Stimulated activated CD8-positive, alpha-beta memory T cell treated with anti-CD3 and anti-CD28 coated beads, Interleukin-7, amount 100 ng/mL, for 48 hours (primary cell): ENCODE results near the gene GNAS-AS1.

Experiments used
- DNase-seq, 2 donors: peaks; one replicate each; pipeline ENCODE4 v3.0.0-alpha.2; 2020; ENCODE audit warnings: low read depth in 1 of 2; ENCODE audit errors: extremely low read depth in 1 of 2

Gene GNAS-AS1

DNA sequence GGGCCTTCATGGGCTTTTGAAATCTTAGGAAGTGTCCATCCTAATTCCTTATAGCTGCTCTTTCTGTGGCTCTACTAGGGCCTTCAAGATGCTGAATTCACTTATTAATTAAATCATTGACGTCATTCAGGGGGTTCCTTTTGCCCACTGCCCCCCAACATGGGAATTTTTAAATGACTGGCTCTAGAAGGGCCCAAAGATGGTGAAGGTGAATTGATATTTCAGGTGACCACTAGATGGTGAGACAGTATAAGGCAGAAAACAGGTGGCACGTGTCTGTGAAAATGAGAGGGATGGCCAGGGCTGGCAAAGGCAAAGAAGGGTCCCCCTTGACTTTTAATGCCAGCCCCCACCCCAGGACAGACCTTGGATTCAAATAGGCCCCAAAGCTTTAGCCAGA is 13.6 kb upstream of the GNAS-AS1 start:
- no peak for DNase-seq

DNA sequence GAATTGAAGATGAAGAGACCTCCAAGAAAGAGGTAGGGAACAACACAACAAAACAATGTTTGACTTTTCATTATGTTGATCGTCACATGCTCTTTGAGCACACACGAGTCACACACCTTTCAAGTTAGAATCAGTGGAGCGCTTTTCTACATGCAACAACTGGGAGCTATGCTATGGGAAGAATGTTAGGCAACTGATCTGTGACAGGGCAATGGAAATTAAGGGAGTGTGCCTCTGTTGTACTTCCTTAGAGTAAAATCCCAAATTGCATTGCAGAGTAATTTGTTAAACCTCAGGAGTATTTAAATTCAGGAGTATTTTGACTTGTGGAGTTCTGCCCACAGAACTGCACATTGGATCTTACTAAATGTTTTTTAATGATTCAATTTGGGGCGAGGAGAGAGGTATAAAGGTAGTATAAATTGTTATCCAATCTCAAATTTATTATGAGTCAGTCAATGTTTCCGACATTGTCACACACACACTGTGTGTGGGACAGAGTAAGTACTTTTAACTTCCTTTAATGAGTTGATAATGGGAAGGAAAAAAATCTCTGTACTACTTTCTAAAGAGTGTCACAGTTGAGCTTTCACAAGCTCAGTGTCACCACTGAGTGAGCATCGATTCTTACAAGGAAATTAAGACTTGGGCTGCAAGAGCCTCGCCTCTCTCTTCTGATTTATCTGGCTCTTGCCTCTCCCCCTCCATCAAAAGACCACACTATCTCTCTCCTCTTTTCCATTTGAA is 12.5 kb upstream of the GNAS-AS1 start:
- no peak for DNase-seq

DNA sequence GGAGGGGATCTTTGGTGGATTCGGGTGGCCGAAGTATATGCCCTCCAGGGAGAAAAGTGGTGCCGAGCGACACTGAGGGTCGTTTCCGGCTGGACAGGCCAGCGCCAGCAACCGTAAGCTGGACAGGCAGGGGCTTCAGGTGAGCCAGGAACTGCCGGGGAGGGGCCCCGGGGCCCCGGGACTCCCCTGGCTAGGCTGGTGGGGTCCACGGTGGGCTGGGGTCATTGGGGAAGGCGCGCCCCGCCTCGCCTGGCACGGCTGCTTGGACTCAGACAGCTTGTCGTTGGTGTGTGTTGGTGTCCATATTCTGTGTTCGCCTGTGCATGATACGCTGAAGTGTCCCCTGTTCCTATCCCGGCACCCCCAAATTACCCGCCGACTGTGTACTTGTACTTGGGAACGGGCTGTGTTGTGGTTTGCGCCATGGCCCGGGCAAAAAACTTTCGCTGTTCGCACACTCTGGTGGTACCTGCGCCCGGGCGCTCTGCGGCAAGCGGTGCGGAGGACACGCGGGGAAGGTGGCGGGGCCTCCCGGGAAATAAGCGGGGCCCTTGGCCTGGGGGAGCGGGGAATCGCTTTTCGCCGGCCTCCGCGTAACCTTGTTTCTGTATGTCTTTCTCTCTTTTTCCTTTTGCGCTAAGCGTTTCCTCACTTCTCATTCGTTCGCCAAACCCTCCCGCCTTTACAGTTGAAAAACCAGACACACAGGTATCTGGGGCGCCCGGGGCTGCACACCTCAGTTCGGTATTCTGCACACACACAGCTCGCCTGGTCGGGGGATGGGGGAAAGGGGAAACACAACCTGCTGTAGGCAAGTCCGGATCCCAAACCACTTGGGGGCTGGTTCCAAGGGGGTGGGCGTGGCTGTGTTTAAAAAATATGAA is 5.0 kb upstream of the GNAS-AS1 start:
- no peak for DNase-seq

DNA sequence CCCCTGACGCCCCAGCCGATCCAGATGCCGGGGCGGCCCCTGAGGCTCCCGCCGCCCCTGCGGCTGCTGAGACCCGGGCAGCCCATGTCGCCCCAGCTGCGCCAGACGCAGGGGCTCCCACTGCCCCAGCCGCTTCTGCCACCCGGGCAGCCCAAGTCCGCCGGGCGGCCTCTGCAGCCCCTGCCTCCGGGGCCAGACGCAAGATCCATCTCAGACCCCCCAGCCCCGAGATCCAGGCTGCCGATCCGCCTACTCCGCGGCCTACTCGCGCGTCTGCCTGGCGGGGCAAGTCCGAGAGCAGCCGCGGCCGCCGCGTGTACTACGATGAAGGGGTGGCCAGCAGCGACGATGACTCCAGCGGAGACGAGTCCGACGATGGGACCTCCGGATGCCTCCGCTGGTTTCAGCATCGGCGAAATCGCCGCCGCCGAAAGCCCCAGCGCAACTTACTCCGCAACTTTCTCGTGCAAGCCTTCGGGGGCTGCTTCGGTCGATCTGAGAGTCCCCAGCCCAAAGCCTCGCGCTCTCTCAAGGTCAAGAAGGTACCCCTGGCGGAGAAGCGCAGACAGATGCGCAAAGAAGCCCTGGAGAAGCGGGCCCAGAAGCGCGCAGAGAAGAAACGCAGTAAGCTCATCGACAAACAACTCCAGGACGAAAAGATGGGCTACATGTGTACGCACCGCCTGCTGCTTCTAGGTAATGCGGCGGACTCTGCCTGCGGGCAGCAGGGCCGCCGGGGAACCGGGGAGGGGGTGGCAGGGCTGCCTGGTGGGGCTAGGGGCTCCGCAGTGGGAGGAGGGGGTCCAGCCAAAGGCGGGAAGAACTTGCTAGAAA is 4.2 kb upstream of the GNAS-AS1 start:
- no peak for DNase-seq

DNA sequence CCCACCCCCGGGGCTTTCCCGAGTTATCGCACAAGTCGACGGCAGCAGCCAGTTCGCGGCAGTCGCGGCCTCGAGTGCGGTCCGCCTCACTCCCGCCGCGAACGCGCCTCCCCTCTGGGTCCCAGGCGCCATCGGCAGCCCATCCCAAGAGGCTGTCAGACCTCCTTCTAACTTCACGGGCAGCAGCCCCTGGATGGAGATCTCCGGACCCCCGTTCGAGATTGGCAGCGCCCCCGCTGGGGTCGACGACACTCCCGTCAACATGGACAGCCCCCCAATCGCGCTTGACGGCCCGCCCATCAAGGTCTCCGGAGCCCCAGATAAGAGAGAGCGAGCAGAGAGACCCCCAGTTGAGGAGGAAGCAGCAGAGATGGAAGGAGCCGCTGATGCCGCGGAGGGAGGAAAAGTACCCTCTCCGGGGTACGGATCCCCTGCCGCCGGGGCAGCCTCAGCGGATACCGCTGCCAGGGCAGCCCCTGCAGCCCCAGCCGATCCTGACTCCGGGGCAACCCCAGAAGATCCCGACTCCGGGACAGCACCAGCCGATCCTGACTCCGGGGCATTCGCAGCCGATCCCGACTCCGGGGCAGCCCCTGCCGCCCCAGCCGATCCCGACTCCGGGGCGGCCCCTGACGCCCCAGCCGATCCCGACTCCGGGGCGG is 3.4 kb upstream of the GNAS-AS1 start:
- no peak for DNase-seq

DNA sequence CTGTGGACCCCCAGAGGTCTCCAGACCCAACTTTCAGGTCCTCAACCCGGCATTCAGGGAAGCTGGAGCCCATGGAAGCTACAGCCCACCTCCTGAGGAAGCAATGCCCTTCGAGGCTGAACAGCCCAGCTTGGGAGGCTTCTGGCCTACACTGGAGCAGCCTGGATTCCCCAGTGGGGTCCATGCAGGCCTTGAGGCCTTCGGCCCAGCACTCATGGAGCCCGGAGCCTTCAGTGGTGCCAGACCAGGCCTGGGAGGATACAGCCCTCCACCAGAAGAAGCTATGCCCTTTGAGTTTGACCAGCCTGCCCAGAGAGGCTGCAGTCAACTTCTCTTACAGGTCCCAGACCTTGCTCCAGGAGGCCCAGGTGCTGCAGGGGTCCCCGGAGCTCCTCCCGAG is 2.8 kb upstream of the GNAS-AS1 start:
- DNase-seq: no peak

DNA sequence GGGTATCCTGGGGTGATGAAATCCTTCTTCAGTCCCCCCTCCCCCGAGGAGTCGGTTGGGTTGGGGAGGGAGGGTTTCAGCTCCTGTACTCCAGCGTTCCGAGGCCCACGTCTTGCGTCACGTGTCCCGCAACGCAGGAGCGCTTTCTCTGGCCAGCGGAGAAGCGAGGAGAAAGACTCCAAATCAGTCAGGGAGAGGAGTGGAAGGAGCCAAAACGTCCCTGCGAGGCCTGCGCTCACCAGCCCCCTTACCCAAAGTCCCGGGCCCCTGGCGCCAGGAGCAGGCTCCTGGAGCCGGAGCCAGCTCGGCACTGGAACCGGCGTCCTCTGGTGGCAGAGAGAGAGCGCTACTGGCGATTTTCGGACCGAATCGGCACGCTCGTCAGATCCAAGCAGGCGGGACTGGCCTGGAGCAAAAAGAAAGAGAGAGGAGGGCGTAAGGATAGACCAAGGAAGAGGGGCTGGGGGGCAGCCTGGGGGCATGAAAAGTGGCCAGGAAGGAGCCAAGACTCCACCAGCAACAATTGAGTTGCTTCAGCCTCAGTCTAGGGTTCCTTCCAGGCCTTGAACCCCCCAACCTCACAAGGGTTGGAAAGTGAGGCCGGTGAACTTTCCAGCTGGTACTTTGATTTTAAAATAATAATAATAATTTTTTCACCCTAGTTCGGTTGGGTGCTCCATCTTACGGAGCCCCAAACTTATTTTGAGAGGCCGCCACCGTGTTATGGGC is 2.0 kb upstream of the GNAS-AS1 start, which contains the start of gene GNAS:
Gene GNAS (plus strand): TSS at position 174 of the 729 bp plus-strand sequence.
- no peak for DNase-seq

DNA sequence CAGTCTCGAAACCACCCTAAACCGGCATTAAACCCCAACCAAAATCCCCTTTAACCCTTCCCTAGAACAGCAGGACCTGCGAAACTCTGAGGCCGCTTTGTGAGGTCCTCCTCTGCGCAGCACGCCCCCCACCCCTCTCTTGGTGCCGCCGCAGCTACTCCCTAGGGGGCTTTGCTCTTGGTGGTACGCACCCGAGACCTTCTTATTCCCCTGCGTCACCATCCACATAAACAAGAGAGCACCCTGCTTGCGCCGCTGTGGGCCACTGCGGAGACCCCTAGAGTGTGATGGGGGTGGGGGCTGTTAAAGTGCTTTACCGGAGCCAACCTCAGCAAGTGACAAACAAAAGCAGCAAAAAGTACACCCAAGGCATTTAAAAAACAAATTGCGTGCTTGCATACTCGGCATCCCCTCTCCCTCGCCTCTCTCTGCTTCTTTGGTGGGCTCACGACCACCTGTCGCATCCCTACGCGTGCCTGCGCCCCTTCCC is 1.3 kb upstream of the GNAS-AS1 start:
- DNase-seq: no peak

DNA sequence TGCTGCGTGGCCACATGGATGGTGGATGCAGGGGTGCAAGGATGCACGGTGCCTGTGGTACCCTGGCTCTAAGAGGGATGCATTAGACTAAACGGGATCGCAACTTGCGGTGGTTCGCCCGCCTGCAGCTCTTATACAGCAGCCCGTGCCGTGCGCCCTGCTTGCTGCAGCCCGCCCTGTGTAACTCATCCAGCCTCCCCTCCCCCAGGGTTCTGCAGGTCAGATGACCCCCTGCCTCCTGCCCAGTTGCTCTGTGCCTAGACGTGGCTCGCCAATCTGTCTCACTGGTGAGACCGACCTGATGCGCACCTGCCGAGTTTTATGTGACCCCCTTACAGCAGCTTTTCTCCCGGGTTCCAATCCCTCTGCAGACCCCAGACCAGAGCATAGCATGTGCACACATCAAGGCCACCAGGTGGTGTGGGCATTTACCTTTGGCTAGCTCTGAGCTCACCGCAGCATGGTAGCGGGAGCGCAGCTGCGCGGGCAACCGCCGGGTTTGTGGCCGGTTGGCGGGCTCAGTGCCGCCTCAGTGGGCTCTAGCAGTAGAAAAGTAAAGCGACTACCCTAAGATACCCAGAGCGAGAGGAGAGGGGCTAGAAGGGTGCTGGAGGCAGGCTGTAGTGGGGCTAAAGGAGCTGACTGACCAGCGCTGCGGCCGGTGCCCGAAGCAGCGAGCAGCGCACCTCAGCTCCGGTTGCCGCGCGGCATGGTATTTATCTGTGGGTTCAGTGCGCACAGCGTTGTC is 693 bp upstream of the GNAS-AS1 start:
- no peak for DNase-seq

DNA sequence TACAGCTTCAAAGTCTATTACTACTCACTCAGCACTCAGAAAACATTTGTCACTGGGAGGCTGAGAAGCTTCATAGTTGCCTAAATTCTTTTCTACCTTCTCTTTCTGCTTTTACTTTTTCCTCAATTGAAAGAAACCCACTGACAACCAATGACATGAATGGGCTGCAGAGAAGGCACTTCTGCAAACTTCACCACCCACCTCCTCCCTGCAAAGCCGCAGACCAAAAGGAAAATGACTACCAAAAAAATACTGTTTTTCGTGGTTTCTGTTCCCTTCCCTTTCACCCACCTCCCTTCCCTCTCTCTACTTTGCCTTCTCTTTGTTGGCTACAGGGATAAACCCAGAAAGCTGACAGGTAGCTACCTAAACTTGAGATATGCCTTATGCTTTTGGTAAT is 3.2 kb downstream of the GNAS-AS1 start:
- no peak for DNase-seq

DNA sequence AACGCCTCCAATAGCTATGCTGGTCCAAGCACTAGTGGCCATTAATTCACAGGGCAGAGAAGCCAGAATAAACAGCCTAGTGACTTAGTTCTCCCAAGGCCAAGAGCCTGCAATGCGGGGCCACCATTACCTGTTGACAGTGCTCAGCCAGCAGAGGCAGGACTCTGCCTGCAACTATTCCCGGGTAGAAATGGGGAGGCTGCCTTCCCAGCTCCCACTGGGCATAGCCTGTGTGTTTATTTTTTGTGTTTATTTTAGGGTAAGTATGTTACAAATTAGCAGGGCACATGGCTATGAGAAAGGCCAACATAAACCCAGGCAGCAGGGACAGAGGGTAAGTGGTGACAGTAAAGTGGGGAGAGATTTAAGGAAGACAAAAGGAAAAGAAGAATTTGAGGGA is 5.0 kb downstream of the GNAS-AS1 start:
- no peak for DNase-seq

DNA sequence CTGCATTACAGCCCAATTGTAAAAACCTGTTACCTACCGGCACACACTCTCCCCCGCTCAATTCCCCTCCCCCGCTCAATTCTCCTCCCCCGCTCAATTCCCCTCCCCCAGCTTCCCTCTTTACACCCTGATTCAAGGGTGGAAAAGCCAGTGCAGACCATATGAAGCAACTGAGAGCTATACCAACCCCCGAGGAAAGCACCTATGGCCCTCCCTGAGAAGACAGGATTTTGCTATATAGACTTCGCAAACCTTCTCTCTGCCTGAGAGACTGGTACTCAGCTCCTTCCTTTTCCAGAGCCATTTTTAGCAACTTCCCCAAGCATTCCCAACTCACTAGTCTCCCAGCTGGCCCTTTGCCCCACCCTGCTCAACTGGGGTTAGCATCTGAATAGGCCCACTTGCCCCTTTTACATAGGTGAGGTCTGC is 7.6 kb downstream of the GNAS-AS1 start:
- DNase-seq: no peak

DNA sequence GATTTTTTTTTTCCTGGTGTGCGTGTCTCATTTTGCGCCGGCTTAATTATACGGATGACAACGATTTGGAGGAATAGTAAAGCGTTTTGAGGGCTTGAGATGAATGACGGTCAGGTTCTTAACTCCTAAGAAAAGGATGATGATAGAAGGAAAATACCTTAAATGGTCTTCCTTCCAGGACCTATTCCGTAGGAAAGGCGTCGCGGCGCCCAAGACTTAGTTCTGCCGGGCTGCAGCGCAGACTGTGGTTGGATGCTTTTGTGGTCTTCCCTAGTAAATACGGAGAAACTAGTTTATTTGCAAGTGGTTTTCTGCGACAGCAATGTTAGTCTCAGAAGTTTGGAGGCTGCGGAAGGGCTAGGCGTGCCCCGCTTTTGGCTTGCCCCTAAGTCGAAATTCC is 8.4 kb downstream of the GNAS-AS1 start:
- DNase-seq: no peak

DNA sequence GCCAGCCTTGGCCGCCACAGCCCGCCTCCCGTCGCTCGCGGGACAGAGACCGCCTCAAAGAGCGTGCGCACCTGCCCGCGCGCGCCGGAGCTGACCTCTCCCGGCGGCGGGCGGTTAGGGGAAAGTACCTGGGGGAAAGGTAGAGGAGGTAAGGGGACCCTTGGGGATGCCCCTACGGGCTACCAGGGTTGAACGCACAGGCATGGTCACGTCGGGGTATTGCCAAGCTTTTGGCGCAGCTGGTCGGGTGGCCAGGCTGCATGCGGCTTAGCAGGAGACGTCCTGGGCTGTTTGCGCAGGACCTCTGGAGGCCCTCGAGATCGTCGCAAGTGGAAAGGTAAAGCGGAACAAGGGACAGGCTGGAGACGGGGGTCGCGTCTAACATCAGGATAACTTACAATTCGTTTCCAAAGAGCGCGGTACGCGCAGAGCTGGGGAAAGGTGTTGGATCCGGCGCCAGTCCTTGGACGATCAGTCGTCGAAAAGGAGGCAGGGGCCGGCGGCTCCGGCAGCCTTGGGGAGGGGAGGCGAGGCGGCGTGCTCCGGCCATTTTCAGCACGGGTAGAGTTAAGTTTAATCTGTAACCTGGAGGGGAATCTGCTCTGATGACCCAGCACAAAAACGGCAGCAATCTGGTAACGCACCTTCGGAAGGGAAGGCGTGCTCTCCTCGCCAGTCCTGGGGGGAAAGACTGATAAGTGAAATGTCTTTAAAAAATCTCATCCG is 9.0 kb downstream of the GNAS-AS1 start:
- DNase-seq: no peak

DNA sequence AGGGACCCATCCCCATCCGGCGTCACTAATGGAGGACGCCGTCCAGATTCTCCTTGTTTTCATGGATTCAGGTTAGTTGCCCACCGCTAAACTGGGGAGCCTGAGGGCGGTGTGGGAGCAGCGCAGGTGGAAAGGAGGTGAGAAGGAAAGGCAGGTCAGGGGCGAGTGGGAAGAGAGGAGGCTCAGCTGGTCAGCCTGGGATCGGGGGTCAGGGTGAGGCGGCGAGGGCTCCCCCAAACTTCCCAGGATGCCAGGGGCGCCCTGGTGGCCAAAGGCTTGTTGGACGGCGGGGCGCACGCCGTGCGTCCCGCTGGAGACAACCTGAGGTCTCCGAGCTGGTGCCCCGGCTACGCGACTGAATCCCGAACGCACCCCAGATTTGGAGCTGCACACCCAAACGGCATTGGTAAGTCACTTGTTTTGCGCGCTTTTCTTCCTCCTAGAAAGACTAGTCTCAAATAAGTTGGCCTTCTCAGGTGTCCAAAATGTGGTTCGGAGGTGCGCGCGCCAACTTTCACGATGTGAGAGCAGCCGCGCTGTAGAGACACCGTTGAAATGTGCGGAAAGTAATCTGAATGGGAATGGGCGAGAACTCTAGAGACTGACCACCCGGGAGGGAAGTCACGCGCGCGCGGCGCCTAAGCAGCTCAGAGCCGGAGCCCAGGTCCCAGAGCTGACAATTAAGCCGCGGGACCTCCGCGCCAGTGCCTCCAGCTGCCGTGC is 9.7 kb downstream of the GNAS-AS1 start:
- no peak for DNase-seq

DNA sequence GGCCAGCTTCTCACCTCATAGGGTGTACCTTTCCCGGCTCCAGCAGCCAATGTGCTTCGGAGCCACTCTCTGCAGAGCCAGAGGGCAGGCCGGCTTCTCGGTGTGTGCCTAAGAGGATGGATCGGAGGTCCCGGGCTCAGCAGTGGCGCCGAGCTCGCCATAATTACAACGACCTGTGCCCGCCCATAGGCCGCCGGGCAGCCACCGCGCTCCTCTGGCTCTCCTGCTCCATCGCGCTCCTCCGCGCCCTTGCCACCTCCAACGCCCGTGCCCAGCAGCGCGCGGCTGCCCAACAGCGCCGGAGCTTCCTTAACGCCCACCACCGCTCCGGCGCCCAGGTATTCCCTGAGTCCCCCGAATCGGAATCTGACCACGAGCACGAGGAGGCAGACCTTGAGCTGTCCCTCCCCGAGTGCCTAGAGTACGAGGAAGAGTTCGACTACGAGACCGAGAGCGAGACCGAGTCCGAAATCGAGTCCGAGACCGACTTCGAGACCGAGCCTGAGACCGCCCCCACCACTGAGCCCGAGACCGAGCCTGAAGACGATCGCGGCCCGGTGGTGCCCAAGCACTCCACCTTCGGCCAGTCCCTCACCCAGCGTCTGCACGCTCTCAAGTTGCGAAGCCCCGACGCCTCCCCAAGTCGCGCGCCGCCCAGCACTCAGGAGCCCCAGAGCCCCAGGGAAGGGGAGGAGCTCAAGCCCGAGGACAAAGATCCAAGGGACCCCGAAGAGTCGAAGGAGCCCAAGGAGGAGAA is 10.5 kb downstream of the GNAS-AS1 start:
- no peak for DNase-seq

DNA sequence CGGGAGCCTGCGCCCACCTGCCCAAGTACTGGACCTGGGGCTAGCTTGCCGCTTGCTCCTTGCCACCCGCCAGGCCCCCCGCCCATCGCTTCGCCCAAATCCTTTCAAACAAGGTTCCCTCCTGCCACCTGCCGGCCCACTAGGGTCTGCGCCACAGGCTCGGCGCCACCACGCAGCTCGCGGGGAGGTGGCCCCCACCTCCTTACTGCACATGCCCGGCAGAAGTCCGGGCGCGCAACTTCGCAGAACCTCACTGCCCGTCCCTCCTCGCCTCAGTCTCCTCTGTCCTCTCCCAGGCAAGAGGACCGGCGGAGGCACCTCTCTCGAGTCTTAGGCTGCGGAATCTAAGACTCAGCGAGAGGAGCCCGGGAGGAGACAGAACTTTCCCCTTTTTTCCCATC is 11.2 kb downstream of the GNAS-AS1 start:
- no peak for DNase-seq
